ENCODE measurements around the gene MYOCOS. TPM values are rescaled to one million over a fixed set of nuclear protein-coding genes. Genes with fewer than 3 reads are reported as not detected.
A peak's percentile ranks its signal among the peaks of the same experiment; 100 is the strongest.
"Not testable (repeated sequence)": the region's sequence is repeated elsewhere in the genome, so short reads cannot be mapped to it uniquely, and the experiment has no call there.

The MYOCOS gene
- total RNA-seq, 1 donor from 2014 or later, result not detected

DNA sequence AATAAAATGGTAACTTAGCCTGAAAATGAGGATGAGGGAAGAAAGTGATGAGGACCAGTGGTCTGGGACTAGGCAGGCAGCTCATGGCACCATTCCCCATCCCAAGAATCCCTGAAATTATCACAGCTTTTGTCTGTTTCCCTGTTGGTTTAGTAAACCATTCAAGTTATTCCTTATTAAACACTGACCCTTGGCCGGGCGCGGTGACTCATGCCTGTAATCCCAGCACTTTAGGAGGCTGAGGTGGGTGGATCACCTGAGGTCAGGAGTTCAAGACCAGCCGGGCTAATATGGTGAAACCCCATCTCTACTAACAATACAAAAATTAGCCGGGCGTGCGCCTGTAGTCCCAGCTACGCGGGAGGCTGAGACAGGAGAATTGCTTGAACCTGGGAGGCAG lies 34.2 kb downstream of the MYOCOS start:
- not testable (repeated sequence) for DNase-seq (ENCODE audit: low spot score); ATAC-seq

DNA sequence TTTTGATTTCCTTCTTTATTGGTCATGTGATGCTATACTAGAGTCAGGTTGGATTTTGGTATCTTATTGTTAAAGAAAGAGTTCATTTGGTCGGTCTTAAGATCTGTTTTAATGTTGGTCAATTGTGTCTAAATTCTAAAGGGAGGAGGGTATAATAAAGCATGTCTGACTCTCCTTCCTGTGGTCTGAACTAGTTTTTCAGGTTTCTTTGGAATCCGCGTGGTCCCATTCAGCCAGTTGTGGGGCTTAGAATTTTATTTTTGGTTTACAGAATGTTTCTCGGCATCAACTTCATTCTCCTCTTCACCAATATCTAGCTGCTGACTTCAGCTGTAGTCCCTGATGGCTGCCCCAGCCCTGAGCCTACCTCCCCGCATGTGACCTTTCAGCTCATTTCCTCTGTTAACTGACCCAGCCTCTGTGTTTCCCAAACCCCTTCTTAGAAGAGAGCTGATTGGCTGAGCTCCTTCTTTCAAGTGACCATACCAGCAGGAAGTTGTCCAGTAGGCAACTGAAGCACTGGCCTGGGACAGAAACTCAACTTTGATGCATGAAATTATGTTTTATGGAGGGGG lies 39.1 kb downstream of the MYOCOS start:
- ATAC-seq, result no peak

DNA sequence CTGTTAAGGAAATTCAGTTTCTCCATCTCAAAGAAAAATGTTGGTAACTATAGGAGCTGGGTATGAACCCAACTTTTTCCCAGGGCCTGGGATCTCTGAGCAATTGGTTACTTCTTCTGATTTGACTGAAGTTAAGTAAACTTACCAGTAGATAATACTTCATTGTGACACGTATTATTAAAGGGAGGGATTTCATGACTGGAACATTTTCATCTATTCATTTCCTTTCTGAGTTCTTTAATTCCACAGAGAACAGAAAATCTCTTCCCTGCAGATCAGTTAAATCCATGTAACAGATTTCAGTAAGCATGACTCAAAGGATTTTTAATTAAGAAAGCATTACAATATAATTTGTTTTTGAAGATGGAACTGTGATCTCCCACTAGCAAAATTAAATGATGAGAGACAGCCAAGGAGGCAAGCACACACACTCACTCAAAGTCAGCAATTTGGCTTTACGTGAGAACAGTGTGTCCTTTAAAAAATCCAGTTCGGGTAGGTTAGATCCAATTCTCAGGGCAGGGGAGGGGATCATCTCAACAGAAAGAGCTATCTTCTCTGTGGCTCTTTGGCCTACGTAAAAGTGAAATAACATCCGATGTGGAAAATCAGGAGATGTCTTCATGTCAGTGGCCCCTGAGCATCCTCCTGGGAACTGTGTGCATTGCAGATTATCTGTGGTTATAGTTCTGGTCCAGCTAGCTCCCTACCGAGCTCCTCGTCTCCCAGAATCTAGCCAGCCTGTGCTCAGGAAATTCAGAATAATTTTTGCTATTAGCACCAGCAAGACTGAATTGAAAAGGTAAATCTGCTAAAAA lies 41.2 kb downstream of the MYOCOS start:
- no peak for ATAC-seq
- DNase-seq (ENCODE audit: low spot score), result no peak

More for the DNA sequence above, 39.1 kb downstream of the MYOCOS start:
- DNase-seq (ENCODE audit: low spot score), result no peak

DNA sequence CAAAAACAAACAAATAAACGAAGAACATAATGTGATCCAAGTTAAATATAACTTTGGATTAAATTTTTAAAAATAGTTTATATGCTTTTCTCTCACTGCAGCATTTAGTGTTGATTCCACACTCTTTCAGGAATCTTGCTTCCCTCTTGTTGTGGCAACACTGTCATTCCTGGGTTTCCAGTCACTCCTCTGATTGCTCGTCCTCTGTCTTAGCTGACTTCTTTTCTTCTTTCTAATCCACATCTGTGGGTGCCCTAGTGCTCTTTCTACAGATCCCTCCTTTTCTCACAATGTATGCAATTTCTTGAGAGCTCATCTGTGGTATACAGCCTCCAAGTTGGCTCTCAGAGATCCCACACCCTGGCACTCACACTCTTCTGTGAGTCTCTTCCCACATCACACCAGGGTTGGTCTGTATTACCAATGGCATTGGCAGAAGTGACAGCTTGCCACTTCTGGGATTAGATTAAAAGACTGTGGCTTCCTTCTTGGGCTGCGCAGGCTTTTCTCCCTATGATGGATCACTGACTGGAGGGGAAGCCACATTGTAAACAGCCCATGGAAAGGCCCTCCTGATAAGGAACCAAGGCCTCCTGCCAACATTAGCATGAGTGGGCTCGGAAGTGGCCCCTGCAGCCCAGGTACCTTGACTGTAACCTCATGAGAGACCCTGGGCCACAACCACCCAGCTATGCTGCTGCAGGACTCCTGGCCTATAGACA lies 42.0 kb downstream of the MYOCOS start:
- DNase-seq (ENCODE audit: low spot score), result no peak
- no peak for ATAC-seq

DNA sequence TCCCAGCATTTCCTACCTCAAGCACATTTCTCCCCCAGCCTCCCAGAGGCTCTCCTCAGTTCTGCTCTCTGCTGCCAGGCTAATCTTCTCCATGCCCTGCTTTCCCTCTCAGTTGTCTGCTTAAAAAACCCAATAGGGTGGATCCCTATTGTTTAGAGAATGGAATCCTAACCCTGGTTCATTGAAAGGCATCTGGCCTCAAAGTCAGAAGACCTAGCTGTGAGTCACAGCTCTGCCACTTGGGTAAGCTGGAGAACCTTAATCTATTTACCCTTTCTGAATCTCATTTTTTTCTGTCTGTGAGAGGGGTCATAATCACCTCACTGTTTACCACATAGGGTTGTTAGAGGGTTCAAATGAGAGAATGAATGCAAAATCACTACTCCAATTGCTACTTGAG lies 42.9 kb downstream of the MYOCOS start:
- no peak for DNase-seq (ENCODE audit: low spot score)
- ATAC-seq, result no peak

DNA sequence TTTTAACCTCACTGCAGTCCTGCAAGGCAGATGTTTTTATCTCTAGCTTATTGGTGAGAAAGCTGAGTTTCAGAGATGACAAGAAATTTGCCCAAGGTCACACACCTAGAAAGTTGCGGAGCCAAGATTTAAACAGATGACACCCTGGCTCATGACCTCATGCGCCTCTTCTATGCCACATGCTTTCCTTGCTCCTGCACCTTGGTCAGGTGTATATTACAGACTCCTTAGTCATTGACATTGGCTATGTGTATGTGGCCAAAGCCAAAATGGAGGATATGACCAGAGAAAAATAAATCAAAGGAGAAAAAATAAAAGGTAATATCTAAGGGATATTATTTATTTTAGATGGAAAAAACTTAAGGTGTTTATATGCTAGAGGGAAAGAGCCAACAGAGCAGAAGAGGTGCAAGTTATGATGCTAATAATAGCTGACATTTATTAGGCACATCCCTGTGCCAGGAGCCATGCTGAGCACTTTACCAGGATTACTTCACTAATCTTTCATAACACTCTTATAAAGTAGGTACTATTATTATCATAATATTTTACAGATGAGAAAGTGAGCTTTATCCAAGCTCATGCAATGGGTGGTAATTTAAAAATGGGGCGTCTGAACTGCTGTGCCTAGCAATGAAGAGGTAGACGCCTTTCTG lies 44.2 kb downstream of the MYOCOS start:
- no peak for DNase-seq (ENCODE audit: low spot score)
- ATAC-seq, result no peak

DNA sequence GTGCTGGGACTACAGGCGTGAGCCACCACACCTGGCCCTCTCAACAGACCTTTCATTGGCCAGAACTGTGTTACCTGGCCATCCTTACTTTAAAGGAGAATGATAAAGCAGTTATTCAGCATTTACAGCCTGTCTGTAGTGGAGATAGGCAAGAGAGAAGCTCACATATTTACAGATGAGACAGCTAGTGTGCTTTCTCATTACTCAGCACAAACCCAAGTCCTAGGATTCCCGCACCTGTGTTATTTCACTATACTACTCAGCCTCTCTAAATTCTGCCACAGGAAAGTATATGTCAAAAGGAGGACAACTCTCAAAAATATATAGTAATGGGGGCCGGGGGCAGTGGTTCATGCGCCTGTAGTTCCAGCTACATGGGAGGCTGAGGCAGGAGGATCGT lies 46.3 kb downstream of the MYOCOS start:
- ATAC-seq (no peak), DNase-seq (ENCODE audit: low spot score) (no peak)

DNA sequence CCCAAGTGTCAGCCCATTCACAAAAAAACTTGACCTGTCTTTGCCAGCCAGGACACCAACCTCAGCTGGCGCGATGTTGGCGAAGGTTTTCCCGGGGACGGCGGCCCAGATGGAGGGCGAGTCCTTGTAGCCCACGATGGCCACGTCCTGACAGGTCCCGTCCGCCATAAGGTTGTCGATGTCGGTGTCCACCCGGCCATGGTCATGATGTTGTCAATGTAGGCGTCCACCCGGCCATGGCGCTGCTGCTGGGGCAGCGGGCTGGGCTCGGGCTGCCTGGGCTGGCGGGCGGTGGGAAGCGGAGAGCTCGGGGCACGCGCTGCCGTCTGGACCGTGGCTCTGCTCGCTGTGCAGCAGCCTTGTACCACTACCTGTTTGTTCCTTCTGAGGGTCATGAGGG lies 48.7 kb downstream of the MYOCOS start:
- DNase-seq (ENCODE audit: low spot score), result no peak
- ATAC-seq, result no peak

DNA sequence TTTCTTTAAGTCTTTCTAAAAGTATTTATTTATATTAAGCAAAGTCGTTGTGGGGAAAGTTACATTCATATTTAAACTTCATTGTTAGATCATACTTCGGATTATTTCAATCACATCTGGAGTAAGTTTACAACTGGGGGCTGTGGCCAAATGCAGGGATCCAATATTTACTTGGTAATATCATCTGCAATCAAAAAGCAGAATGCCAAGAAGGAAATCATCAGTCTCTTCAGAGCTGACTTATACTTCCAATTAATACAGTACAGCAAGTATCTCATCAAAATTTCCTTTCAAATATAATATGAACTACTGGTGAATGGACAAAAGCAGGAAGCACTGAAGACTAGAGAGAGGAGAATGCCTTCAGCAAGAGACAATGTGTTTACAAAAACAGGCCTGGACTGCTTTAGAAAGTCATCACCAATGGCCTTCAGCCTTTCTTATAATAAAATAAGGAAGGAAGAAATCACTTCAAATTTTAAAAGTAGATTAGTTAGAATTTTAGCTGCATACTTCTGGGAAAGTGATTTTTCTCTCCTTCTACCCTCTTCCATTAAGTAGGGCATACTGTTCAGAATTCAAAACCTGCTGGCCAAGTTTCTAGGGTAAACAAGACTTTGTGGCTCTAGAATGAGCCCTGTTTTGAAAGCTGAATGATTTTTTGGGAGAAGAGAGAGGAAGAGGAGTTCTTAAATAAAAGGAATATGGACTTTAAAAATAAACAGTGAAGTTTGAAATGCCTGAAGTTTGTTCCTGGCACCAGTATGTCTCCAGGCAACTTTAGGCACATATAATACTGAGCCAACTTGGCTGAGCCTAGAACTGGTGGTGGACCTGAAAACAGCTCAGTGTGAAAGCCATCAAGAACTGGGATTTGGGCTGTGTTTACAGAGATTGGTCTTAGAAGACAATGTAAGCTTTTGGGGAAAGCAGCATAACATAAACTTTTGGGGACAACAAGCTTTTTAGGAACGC lies 52.7 kb downstream of the MYOCOS start:
- ATAC-seq, result peak; percentile 95
- peak; percentile 48 for DNase-seq (ENCODE audit: low spot score)

Other genes starting within 250 kb of the MYOCOS start
- gene PRRC2C, start 136.7 kb upstream of the MYOCOS start, total RNA-seq, result 42.6 TPM
- gene MYOC, start 30.4 kb downstream of the MYOCOS start, total RNA-seq, result not detected
- gene VAMP4, start 119.8 kb downstream of the MYOCOS start, total RNA-seq, result 8.0 TPM
- 14.4 TPM for gene METTL13, start 159.4 kb downstream of the MYOCOS start, total RNA-seq
- gene DNM3, start 219.3 kb downstream of the MYOCOS start, total RNA-seq, result 0.40 TPM

Measured in left lobe of liver (tissue), 2 donors.